CD14-positive monocyte (primary cell): ENCODE data around the gene ADAM8. TPM values are rescaled to one million over a fixed set of nuclear protein-coding genes. Genes with fewer than 3 reads are reported as not detected.
A peak's percentile ranks its signal among the peaks of the same experiment; 100 is the strongest.
"Not testable (repeated sequence)": the region's sequence is repeated elsewhere in the genome, so short reads cannot be mapped to it uniquely, and the experiment has no call there.

Experiments
- DNase-seq, 3 donors: peaks; one replicate each; pipeline ENCODE4 v3.0.0-alpha.2; 2011 to 2022
- H2AFZ ChIP-seq: 2 replicates; pipeline ENCODE4 v1.6.0; 2012; ENCODE audit warnings: mild to moderate bottlenecking, low read depth, low read length, inconsistent platforms; ENCODE audit not compliant: insufficient read depth, poor library complexity, severe bottlenecking
- H3K27ac ChIP-seq, 2 donors: 1 replicate in 1 of 2; 2 replicates in 1 of 2; pipeline ENCODE4 v1.5.1; 2012 to 2013; ENCODE audit warnings: low read length in 2 of 2, control low read depth in 1 of 2, inconsistent platforms in 1 of 2, low read depth in 1 of 2, mild to moderate bottlenecking in 1 of 2
- H3K27me3 ChIP-seq, 2 donors: one replicate each; pipeline versions ENCODE4 v1.6.0 to v1.6.1; 2011 to 2013; ENCODE audit warnings: low read length in 2 of 2; ENCODE audit not compliant: control insufficient read depth in 2 of 2, insufficient read depth in 2 of 2
- H3K36me3 ChIP-seq, 2 donors: replicated peaks in 1 of 2; 1 replicate in 1 of 2; 2 replicates in 1 of 2; pipeline versions ENCODE4 v1.5.1 to v1.6.1; 2012 to 2013; ENCODE audit warnings: low read length in 2 of 2, control low read depth in 1 of 2, inconsistent platforms in 1 of 2, mild to moderate bottlenecking in 1 of 2; ENCODE audit not compliant: insufficient read depth in 2 of 2, control insufficient read depth in 1 of 2
- H3K4me1 ChIP-seq, 2 donors: 1 replicate in 1 of 2; 2 replicates in 1 of 2; pipeline versions ENCODE4 v1.5.1 to v1.6.1; 2012 to 2013; ENCODE audit warnings: low read length in 2 of 2, control low read depth in 1 of 2, inconsistent platforms in 1 of 2, mild to moderate bottlenecking in 1 of 2, moderate library complexity in 1 of 2; ENCODE audit not compliant: insufficient read depth in 2 of 2, control insufficient read depth in 1 of 2
- H3K4me2 ChIP-seq: replicated peaks from 2 replicates; pipeline ENCODE3; 2012; ENCODE audit warnings: low read length, moderate library complexity, mild to moderate bottlenecking; ENCODE audit not compliant: poor library complexity, severe bottlenecking; ENCODE audit errors: extremely low read depth
- H3K4me3 ChIP-seq, 3 experiments: fragments of 200-600 bp in 1 of 3; sonication (generic) in 1 of 3; replicated peaks in 1 of 3; 1 replicate in 2 of 3; 2 replicates in 1 of 3; pipeline ENCODE4 v1.5.1; 2011 to 2013; ENCODE audit warnings: low read length in 3 of 3, mild to moderate bottlenecking in 3 of 3, control low read depth in 2 of 3, low read depth in 2 of 3, inconsistent platforms in 1 of 3, moderate library complexity in 1 of 3
- H3K79me2 ChIP-seq: 2 replicates; pipeline ENCODE4 v1.6.0; 2012; ENCODE audit warnings: mild to moderate bottlenecking, control low read depth, inconsistent platforms, low read length, moderate library complexity; ENCODE audit not compliant: insufficient read depth
- H3K9ac ChIP-seq: 2 replicates; pipeline ENCODE4 v1.6.0; 2017; ENCODE audit warnings: low read length, mild to moderate bottlenecking; ENCODE audit not compliant: insufficient read depth, poor library complexity, severe bottlenecking
- H3K9me3 ChIP-seq, 2 donors: replicated peaks in 1 of 2; 1 replicate in 1 of 2; 2 replicates in 1 of 2; pipeline versions ENCODE4 v1.5.1 to v1.6.1; 2012 to 2013; ENCODE audit warnings: low read length in 2 of 2, control low read depth in 1 of 2; ENCODE audit not compliant: control insufficient read depth in 1 of 2, insufficient read depth in 1 of 2
- H4K20me1 ChIP-seq: 2 replicates; pipeline ENCODE4 v1.6.0; 2012; ENCODE audit warnings: mild to moderate bottlenecking, low read length, control low read depth, moderate library complexity; ENCODE audit not compliant: insufficient read depth
- H3K27ac Mint-ChIP-seq, 7 donors: one replicate each; pipeline ENCODE4 v1.8.0; 2020; ENCODE audit warnings: mild to moderate bottlenecking in 7 of 7, mixed read lengths in 7 of 7, moderate library complexity in 6 of 7, inconsistent platforms in 2 of 7
- H3K27me3 Mint-ChIP-seq, 3 donors: one replicate each; pipeline ENCODE4 v1.8.0; 2021 to 2022; ENCODE audit warnings: low read depth in 3 of 3, mild to moderate bottlenecking in 3 of 3, mixed read lengths in 3 of 3, moderate library complexity in 3 of 3, inconsistent platforms in 1 of 3
- H3K36me3 Mint-ChIP-seq, 2 donors: one replicate each; pipeline ENCODE4 v1.8.0; 2020; ENCODE audit warnings: mixed read lengths in 2 of 2, inconsistent platforms in 1 of 2, mild to moderate bottlenecking in 1 of 2
- H3K4me1 Mint-ChIP-seq: one replicate; pipeline ENCODE4 v1.8.0; 2020; ENCODE audit warnings: mild to moderate bottlenecking, mixed read lengths
- H3K4me3 Mint-ChIP-seq, 2 donors: one replicate each; pipeline ENCODE4 v1.8.0; 2020; ENCODE audit warnings: mild to moderate bottlenecking in 2 of 2, mixed read lengths in 2 of 2, moderate library complexity in 1 of 2
- H3K9me3 Mint-ChIP-seq, 7 donors: one replicate each; pipeline ENCODE4 v1.8.0; 2020 to 2022; ENCODE audit warnings: mixed read lengths in 7 of 7, mild to moderate bottlenecking in 6 of 7, moderate library complexity in 6 of 7, inconsistent platforms in 2 of 7
- CTCF ChIP-seq: fragments of 200-600 bp; IDR thresholded peaks from one replicate; pipeline ENCODE4 v1.8.0; 2022; ENCODE audit warnings: antibody characterized with exemption, mild to moderate bottlenecking
- WGBS: methylation state at CpG from one replicate; pipeline ENCODE4 v1.1.5; 2013; ENCODE audit warnings: missing lambda C conversion rate; ENCODE audit not compliant: insufficient coverage; 5-methylcytosine and 5-hydroxymethylcytosine counted together
- intact Hi-C, 2 donors: fragments of 100-400 bp; cut with micrococcal nuclease; formaldehyde crosslinking; loops; one replicate each; pipeline versions ENCODE4 v1.15.0 to v1.15.1; 2023
- polyA plus RNA-seq, 3 donors: library from polyadenylated mRNA; depleted of rRNA in 1 of 3; unstranded in 2 of 3; stranded (reverse) in 1 of 3; fragments of 300-500 nt in 2 of 3; fragments of >200 nt in 1 of 3; fragmentation: Illumina TruSeq in 2 of 3; gene quantifications; 1 replicate in 2 of 3; 2 replicates in 1 of 3; pipeline ENCODE4 v1.2.3, GENCODE V29; 2012 to 2021

Gene ADAM8
- polyA plus RNA-seq, 3 donors: 32.7 to 228 (median 72.8) TPM

- Mint-ChIP-seq H3K4me3 (no peak overlapping the region), H3K27ac (no peak overlapping the region)
- H3K9ac ChIP-seq: no peak overlapping the region
These were observed 47.6 kb upstream of the ADAM8 start for GRCh38 chr10:133324198-133324792.

GRCh38 chr10:133322064-133322709, 45.5 kb upstream of the ADAM8 start:
- H3K4me3 Mint-ChIP-seq, H3K4me2 ChIP-seq, H3K4me3 ChIP-seq, H4K20me1 ChIP-seq, H3K79me2 ChIP-seq, H3K4me1 Mint-ChIP-seq, H3K36me3 Mint-ChIP-seq, H3K9ac ChIP-seq, H3K27ac Mint-ChIP-seq, H3K36me3 ChIP-seq, H2AFZ ChIP-seq, H3K27ac ChIP-seq, DNase-seq: not testable (repeated sequence)
- Histone ChIP-seq H3K27me3 (peaks cover 19 to 39% of the 10 kb centered on the region in 2 donors), H3K4me1 (peaks cover 6 to 18% of the 10 kb centered on the region in 2 donors), H3K9me3 (peaks cover 8 to 21% of the 10 kb centered on the region in 2 donors)
- Mint-ChIP-seq H3K9me3 (peaks cover 0 to 26% (median 15%) of the 10 kb centered on the region in 7 donors), H3K27me3 (peaks cover 31 to 59% (median 46%) of the 10 kb centered on the region in 3 donors)
- WGBS: 83% methylated on average over 1 of the region's 14 CpGs
- intact Hi-C loops: loop anchor here in 1 of 2 donors (10.0 kb wide), 3 partner anchors 177 to 357 kb away; partner anchors contain the start of gene CYP2E1

More at GRCh38 chr10:133324198-133324792, 47.6 kb upstream of the ADAM8 start:
- WGBS: 47% methylated on average over 3 of the region's 13 CpGs
- H3K27me3 ChIP-seq: peaks cover 24 to 54% of the 10 kb centered on the region in 2 donors
- no peak overlapping the region for H2AFZ ChIP-seq
- no peaks in the 10 kb centered on the region for H3K36me3 Mint-ChIP-seq
- H3K79me2 ChIP-seq: no peaks in the 10 kb centered on the region
- H3K9me3 ChIP-seq: peaks cover 8 to 22% of the 10 kb centered on the region in 2 donors
- peak in 1 of 3 donors; percentile 30 for DNase-seq
- no peak for TF ChIP-seq CTCF
- no peaks in the 10 kb centered on the region for H4K20me1 ChIP-seq
- no peaks in the 10 kb centered on the region for H3K36me3 ChIP-seq
- no peak overlapping the region for H3K27ac ChIP-seq
- H3K27me3 Mint-ChIP-seq: peaks cover 46 to 71% (median 56%) of the 10 kb centered on the region in 3 donors
- H3K4me1 ChIP-seq: peaks cover 0 to 11% of the 10 kb centered on the region in 2 donors
- H3K4me3 ChIP-seq: no peak overlapping the region
- H3K9me3 Mint-ChIP-seq: peaks cover 0 to 26% (median 15%) of the 10 kb centered on the region in 7 donors
- H3K4me2 ChIP-seq: no peak overlapping the region
- H3K4me1 Mint-ChIP-seq: peaks cover 2% of the 10 kb centered on the region
- intact Hi-C loops: loop anchor here in 1 of 2 donors (10.0 kb wide), 3 partner anchors 179 to 359 kb away; partner anchors contain the start of gene CYP2E1

GRCh38 chr10:133320852-133321422, 44.3 kb upstream of the ADAM8 start:
- H3K9ac ChIP-seq, H3K4me1 Mint-ChIP-seq, H3K4me2 ChIP-seq, H3K4me3 Mint-ChIP-seq, DNase-seq, H3K79me2 ChIP-seq, H2AFZ ChIP-seq, H3K36me3 ChIP-seq, H3K4me3 ChIP-seq, H3K27ac Mint-ChIP-seq, H3K36me3 Mint-ChIP-seq, H4K20me1 ChIP-seq, H3K27ac ChIP-seq: not testable (repeated sequence)
- Histone ChIP-seq H3K9me3 (peaks cover 8 to 14% of the 10 kb centered on the region in 2 donors), H3K27me3 (peaks cover 7 to 27% of the 10 kb centered on the region in 2 donors), H3K4me1 (peaks cover 6 to 18% of the 10 kb centered on the region in 2 donors)
- H3K27me3 Mint-ChIP-seq: peaks cover 19 to 49% (median 35%) of the 10 kb centered on the region in 3 donors
- intact Hi-C loops: loop anchor here in 1 of 2 donors (10.0 kb wide), 3 partner anchors 176 to 356 kb away; partner anchors contain the start of gene CYP2E1
- H3K9me3 Mint-ChIP-seq: peaks cover 0 to 23% (median 17%) of the 10 kb centered on the region in 7 donors
- WGBS: 89% methylated on average over 6 of the region's 6 CpGs
